HepG2 (cell line): ENCODE measurements around the gene WTAP. TPM values are rescaled to one million over a fixed set of nuclear protein-coding genes. Genes with fewer than 3 reads are reported as not detected.

Experiments
- ATAC-seq: fragments of 200-7000 bp; cut with Tn5 transposase; 3 replicates; pipeline ENCODE4 v1.9.1; 2020; ENCODE audit warnings: mild to moderate bottlenecking, moderate library complexity
- BruUV-seq: library from RNA; stranded (reverse); fragments of 400-500 nt; replicated peaks from 2 replicates; lab custom pipeline; 2021; lab: Mats Ljungman, UMichigan
- CTCF ChIA-PET: fragments of 300-600 bp; formaldehyde crosslinking; extraction: SDS; loops from one replicate; lab custom pipeline; 2021; ENCODE audit warnings: low total read pairs, inconsistent platforms, low intra/inter-chr PET ratio; lab: Yijun Ruan, JAX
- POLR2A ChIA-PET: fragments of 350-600 bp; sonication (Branson Sonifier 250); formaldehyde crosslinking; loops from one replicate; lab custom pipeline; 2020; ENCODE audit warnings: antibody characterized with exemption, inconsistent platforms; lab: Yijun Ruan, JAX
- DNase-seq: peaks from one replicate; pipeline ENCODE4 v3.0.0-alpha.2; 2015; ENCODE audit warnings: low spot score
- FAIRE-seq: peaks from 3 replicates; lab custom pipeline; 2011; peaks lifted over from hg19 to GRCh38; lab: Jason Lieb, UNC
- H2AFZ ChIP-seq: one replicate; pipeline ENCODE4 v1.6.1; 2011; ENCODE audit warnings: low read length, inconsistent platforms
- H3K27ac ChIP-seq: fragments of 300-600 bp; 3 replicates; pipeline ENCODE4 v1.8.0; 2011; ENCODE audit warnings: mixed run types, mild to moderate bottlenecking, mixed read lengths, low read length, inconsistent platforms; ENCODE audit not compliant: insufficient read depth; ENCODE audit errors: extremely low read length
- H3K27me3 ChIP-seq, 2 experiments: fragments of 200-600 bp in 1 of 2; 2 replicates in 1 of 2; 3 replicates in 1 of 2; pipeline versions ENCODE4 v1.6.0 to v1.8.0; 2011; ENCODE audit warnings: low read length in 2 of 2, mild to moderate bottlenecking in 2 of 2, moderate library complexity in 2 of 2, inconsistent platforms in 1 of 2; ENCODE audit not compliant: insufficient read depth in 2 of 2, control insufficient read depth in 1 of 2
- H3K36me3 ChIP-seq, 2 experiments: fragments of 200-600 bp in 1 of 2; replicated peaks in 1 of 2; 2 replicates in 1 of 2; 3 replicates in 1 of 2; pipeline versions ENCODE4 v1.5.1 to v1.8.0; 2011; ENCODE audit warnings: low read length in 2 of 2, inconsistent platforms in 1 of 2; ENCODE audit not compliant: insufficient read depth in 2 of 2, control insufficient read depth in 1 of 2
- H3K4me1 ChIP-seq: 2 replicates; pipeline ENCODE4 v1.5.1; 2012; ENCODE audit warnings: low read length, inconsistent platforms; ENCODE audit not compliant: insufficient read depth
- H3K4me2 ChIP-seq: 2 replicates; pipeline ENCODE4 v1.6.0; 2011; ENCODE audit warnings: low read depth, low read length, inconsistent platforms
- H3K4me3 ChIP-seq, 3 experiments: fragments of 200-600 bp in 1 of 3; sonication (generic), shearing (Covaris generic) in 1 of 3; replicated peaks in 1 of 3; 2 replicates each; pipeline ENCODE4 v1.5.1; 2011 to 2016; ENCODE audit warnings: low read length in 3 of 3, inconsistent platforms in 2 of 3, low read depth in 2 of 3, mild to moderate bottlenecking in 2 of 3, control low read depth in 1 of 3, mixed read lengths in 1 of 3; ENCODE audit not compliant: insufficient read depth in 1 of 3
- H3K79me2 ChIP-seq: one replicate; pipeline ENCODE4 v1.6.1; 2011; ENCODE audit warnings: low read length, inconsistent platforms; ENCODE audit not compliant: insufficient read depth
- H3K9ac ChIP-seq: 2 replicates; pipeline ENCODE4 v1.6.0; 2011; ENCODE audit warnings: mild to moderate bottlenecking, low read depth, low read length, inconsistent platforms; ENCODE audit not compliant: insufficient read depth
- H3K9me3 ChIP-seq: 2 replicates; pipeline ENCODE4 v1.5.1; 2012; ENCODE audit warnings: mild to moderate bottlenecking, low read length
- H4K20me1 ChIP-seq: 2 replicates; pipeline ENCODE4 v1.6.0; 2011; ENCODE audit warnings: inconsistent platforms, mild to moderate bottlenecking, low read length, moderate library complexity; ENCODE audit not compliant: insufficient read depth
- AHR ChIP-seq: IDR thresholded peaks from 2 replicates; pipeline ENCODE4 v1.6.1; 2018; ENCODE audit warnings: missing genetic modification reagents, missing compliant biosample characterization
- ELF4 ChIP-seq: sonication (generic); formaldehyde crosslinking; IDR thresholded peaks from 2 replicates; pipeline ENCODE4 v1.5.0; 2020; ENCODE audit warnings: missing genetic modification reagents, mild to moderate bottlenecking, moderate library complexity, borderline replicate concordance
- FOXJ3 ChIP-seq: sonication (generic); formaldehyde crosslinking; IDR thresholded peaks from 2 replicates; pipeline ENCODE4 v1.4.0; 2020; ENCODE audit warnings: missing genetic modification reagents, mild to moderate bottlenecking, borderline replicate concordance
- KDM1A ChIP-seq: IDR thresholded peaks from 2 replicates; pipeline ENCODE4 v1.6.1; 2016; ENCODE audit warnings: missing compliant biosample characterization
- KLF12 ChIP-seq: sonication (generic); formaldehyde crosslinking; IDR thresholded peaks from 2 replicates; pipeline ENCODE4 v1.4.0; 2020; ENCODE audit warnings: missing genetic modification reagents, borderline replicate concordance
- MATR3 ChIP-seq: sonication (generic); formaldehyde crosslinking; IDR thresholded peaks from 2 replicates; pipeline ENCODE4 v1.4.0; 2020; ENCODE audit warnings: missing genetic modification reagents
- MIER2 ChIP-seq: IDR thresholded peaks from 2 replicates; pipeline ENCODE4 v1.6.1; 2016; ENCODE audit warnings: missing biosample characterization, missing genetic modification reagents
- MYPOP ChIP-seq: sonication (generic); formaldehyde crosslinking; IDR thresholded peaks from 2 replicates; pipeline ENCODE4 v1.8.1; 2023; ENCODE audit warnings: mild to moderate bottlenecking, moderate library complexity, missing genetic modification reagents
- TFDP1 ChIP-seq: IDR thresholded peaks from 2 replicates; pipeline ENCODE4 v1.6.1; 2016; ENCODE audit warnings: missing compliant biosample characterization, missing genetic modification reagents, borderline replicate concordance
- THAP11 ChIP-seq: IDR thresholded peaks from 2 replicates; pipeline ENCODE4 v1.6.1; 2016; ENCODE audit warnings: missing biosample characterization, missing genetic modification reagents
- THYN1 ChIP-seq: sonication (generic); formaldehyde crosslinking; IDR thresholded peaks from 2 replicates; pipeline ENCODE4 v1.8.1; 2023; ENCODE audit warnings: low read depth, mild to moderate bottlenecking, moderate library complexity, missing genetic modification reagents, borderline replicate concordance
- WIZ ChIP-seq: sonication (generic); formaldehyde crosslinking; IDR thresholded peaks from 2 replicates; pipeline ENCODE4 v1.5.1; 2020; ENCODE audit warnings: mild to moderate bottlenecking, missing genetic modification reagents
- ZFP36L2 ChIP-seq: sonication (generic); formaldehyde crosslinking; IDR thresholded peaks from 2 replicates; pipeline ENCODE4 v1.4.0; 2020; ENCODE audit warnings: missing genetic modification reagents
- ZFP82 ChIP-seq: sonication (generic); formaldehyde crosslinking; IDR thresholded peaks from 2 replicates; pipeline ENCODE4 v1.5.1; 2020; ENCODE audit warnings: mild to moderate bottlenecking, missing genetic modification reagents, borderline replicate concordance
- ZFP90 ChIP-seq: sonication (generic); formaldehyde crosslinking; IDR thresholded peaks from 2 replicates; pipeline ENCODE4 v1.8.0; 2022; ENCODE audit warnings: missing genetic modification reagents, mild to moderate bottlenecking, inconsistent platforms, borderline replicate concordance
- ZGPAT ChIP-seq: IDR thresholded peaks from 2 replicates; pipeline ENCODE4 v1.6.1; 2016; ENCODE audit warnings: mild to moderate bottlenecking
- ZMAT3 ChIP-seq: sonication (generic); formaldehyde crosslinking; conservative IDR thresholded peaks from 2 replicates; pipeline ENCODE4 v1.7.0; 2021; ENCODE audit warnings: missing genetic modification reagents
- ZNF160 ChIP-seq: sonication (generic); formaldehyde crosslinking; IDR thresholded peaks from 2 replicates; pipeline ENCODE4 v1.8.0; 2022; ENCODE audit warnings: mild to moderate bottlenecking, inconsistent platforms, missing genetic modification reagents
- ZNF496 ChIP-seq: sonication (generic); formaldehyde crosslinking; IDR thresholded peaks from 2 replicates; pipeline ENCODE4 v1.8.1; 2023; ENCODE audit warnings: mild to moderate bottlenecking, moderate library complexity, missing genetic modification reagents; ENCODE audit not compliant: insufficient replicate concordance
- ZNF775 ChIP-seq: sonication (generic); formaldehyde crosslinking; IDR thresholded peaks from 2 replicates; pipeline ENCODE4 v1.4.0; 2020; ENCODE audit warnings: missing genetic modification reagents, mild to moderate bottlenecking, moderate library complexity, borderline replicate concordance
- ZSCAN20 ChIP-seq: sonication (generic); formaldehyde crosslinking; IDR thresholded peaks from 2 replicates; pipeline ENCODE4 v1.4.0; 2020; ENCODE audit warnings: missing genetic modification reagents, mild to moderate bottlenecking, borderline replicate concordance
- WGBS: methylation state at CpG from one replicate; pipeline ENCODE4 v1.1.6; 2017; ENCODE audit warnings: low lambda C conversion rate; 5-methylcytosine and 5-hydroxymethylcytosine counted together
- in situ Hi-C: cut with HindIII; loops from 2 replicates; pipeline ENCODE4 v1.10.0; 2017; ENCODE audit warnings: low pct_unique_long_range_greater_than_20kb; ENCODE audit not compliant: extremely low pct_ligation_motif_present
- intact Hi-C: fragments of 100-400 bp; cut with micrococcal nuclease; formaldehyde crosslinking; loops from one replicate; pipeline ENCODE4 v1.10.0; 2022; ENCODE audit not compliant: unreplicated experiment
- polyA plus RNA-seq, 8 experiments: library from polyadenylated mRNA; depleted of rRNA in 3 of 8; stranded (reverse) in 7 of 8; unstranded in 1 of 8; fragments of >200 nt; fragmentation: Illumina TruSeq in 4 of 8; extraction: Trizol in 4 of 8; gene quantifications; 2 replicates each; pipeline versions ENCODE4 v1.2.1 to v1.2.3, GENCODE V29; 2011 to 2016; ENCODE audit warnings: low read depth in 4 of 8, missing spikeins in 1 of 8, mixed read lengths in 1 of 8; ENCODE audit not compliant: insufficient read depth in 1 of 8
- total RNA-seq, 5 experiments: library from RNA; depleted of rRNA; stranded (reverse); fragments of >200 nt; fragmentation: Illumina TruSeq; extraction: Trizol; gene quantifications; 2 replicates each; pipeline ENCODE4 v1.2.3, GENCODE V29; 2016; ENCODE audit warnings: low read depth in 1 of 5

WTAP gene
- total and polyA plus RNA-seq, 2 of the 13 experiments (the other 11 are each of a cell fraction or from before 2014, with no cell fraction given): 31.6 to 167 TPM

- intact Hi-C loops: loop anchor here (1.0 to 5.0 kb wide), 3 partner anchors 16 to 100 kb away; no protein-coding TSS in a partner anchor
- Histone ChIP-seq H3K27me3 (no peaks in the 10 kb centered on the region; a peak in 1 of 5 replicates), H3K4me2 (peak overlapping the region; percentile 99), H3K27ac (peak overlapping the region; percentile 91), H4K20me1 (peaks cover 20% of the 10 kb centered on the region), H3K9ac (peak overlapping the region; percentile 92), H3K79me2 (peaks cover 73% of the 10 kb centered on the region), H2AFZ (no peak overlapping the region), H3K4me1 (peaks cover 66% of the 10 kb centered on the region), H3K9me3 (no peaks in the 10 kb centered on the region), H3K4me3 (peak overlapping the region; percentile 91 to 93 (median 91)), H3K36me3 (peaks cover 2 to 17% of the 10 kb centered on the region in 2 experiments)
- ChIA-PET CTCF (no interaction called here), POLR2A (interaction anchor here (0.6 to 7.1 kb wide), 16 partner anchors 9 to 791 kb away, joined by 3 to 165 read pairs (median 10); partner anchors contain the start of genes ACAT2, PNLDC1, RSPH3 and SOD2)
- BruUV-seq: no TSS peak
- in situ Hi-C loops: loop anchor here (5.0 kb wide), 1 partner anchor 99 kb away; the partner anchor contains the start of gene SOD2
- WGBS: 6% methylated on average over 18 of the region's 18 CpGs
- no peak for FAIRE-seq
- DNase-seq: no peak
- no peak for ATAC-seq
- no peak for TF ChIP-seq ZFP36L2 (CRISPR knock-in tag)
- 0 out of 2 replicates have a peak, but pooled peaks have one; percentile 1 for TF ChIP-seq MYPOP (CRISPR knock-in tag)
- no peak for TF ChIP-seq ZNF496
- TF ChIP-seq ELF4 (CRISPR knock-in tag): no peak
- TF ChIP-seq KLF12 (CRISPR knock-in tag): no peak
- no peak for TF ChIP-seq ZNF775 (CRISPR knock-in tag)
- no peak for TF ChIP-seq FOXJ3 (CRISPR knock-in tag)
- no peak for TF ChIP-seq MATR3 (CRISPR knock-in tag)
- TF ChIP-seq ZNF160 (CRISPR knock-in tag): no peak
- TF ChIP-seq ZFP82 (CRISPR knock-in tag): no peak
- TF ChIP-seq KDM1A (CRISPR knock-in tag): no peak
- TF ChIP-seq THAP11 (CRISPR knock-in tag): no peak
- no peak for TF ChIP-seq WIZ (CRISPR knock-in tag)
- TF ChIP-seq THYN1: no peak
- TF ChIP-seq ZGPAT (CRISPR knock-in tag): 0 out of 2 replicates have a peak, but pooled peaks have one; percentile 4
- no peak for TF ChIP-seq ZSCAN20
- no peak for TF ChIP-seq ZFP90 (CRISPR knock-in tag)
- TF ChIP-seq AHR (CRISPR knock-in tag): no peak
- no peak for TF ChIP-seq TFDP1 (CRISPR knock-in tag)
- no peak for TF ChIP-seq ZMAT3 (CRISPR knock-in tag)
- no peak for TF ChIP-seq MIER2 (CRISPR knock-in tag)
These were observed 63.8 kb downstream of the WTAP start for GRCh38 chr6:159790956-159791598.
